ENCODE data around the gene PEX16. TPM values are rescaled to one million over a fixed set of nuclear protein-coding genes. Genes with fewer than 3 reads are reported as not detected.

Gene PEX16
- total RNA-seq, 1 donor: 24.6 TPM

DNA sequence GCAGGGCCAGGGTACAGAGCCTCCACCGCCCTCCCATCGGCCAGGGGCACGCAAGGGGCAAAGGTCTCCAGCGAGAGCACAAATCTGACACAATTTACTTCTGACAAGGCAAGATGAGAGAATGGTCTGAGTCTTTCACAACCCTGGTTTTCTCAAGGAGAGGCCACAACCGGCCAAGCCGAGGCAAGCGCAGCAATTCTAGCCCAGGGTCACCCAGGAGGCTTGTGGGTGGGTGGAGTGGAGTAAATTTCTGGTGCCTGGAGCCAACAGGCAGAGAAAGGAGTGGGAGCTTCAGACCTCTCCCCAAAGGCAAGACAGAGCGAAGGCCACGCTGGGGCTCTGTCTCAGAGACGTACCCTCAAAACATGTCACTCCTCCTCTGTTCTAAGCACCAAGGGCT, 14.1 kb upstream of the PEX16 start:
- DNase-seq (ENCODE audit: low read depth): no peak
- TF ChIP-seq CTCF (IDR thresholded peaks at IDR 0.05; ENCODE audit: insufficient read depth, low read depth, low read length): no peak
- H3K4me3 ChIP-seq (ENCODE audit: low read depth, low read length): no peak overlapping the region

DNA sequence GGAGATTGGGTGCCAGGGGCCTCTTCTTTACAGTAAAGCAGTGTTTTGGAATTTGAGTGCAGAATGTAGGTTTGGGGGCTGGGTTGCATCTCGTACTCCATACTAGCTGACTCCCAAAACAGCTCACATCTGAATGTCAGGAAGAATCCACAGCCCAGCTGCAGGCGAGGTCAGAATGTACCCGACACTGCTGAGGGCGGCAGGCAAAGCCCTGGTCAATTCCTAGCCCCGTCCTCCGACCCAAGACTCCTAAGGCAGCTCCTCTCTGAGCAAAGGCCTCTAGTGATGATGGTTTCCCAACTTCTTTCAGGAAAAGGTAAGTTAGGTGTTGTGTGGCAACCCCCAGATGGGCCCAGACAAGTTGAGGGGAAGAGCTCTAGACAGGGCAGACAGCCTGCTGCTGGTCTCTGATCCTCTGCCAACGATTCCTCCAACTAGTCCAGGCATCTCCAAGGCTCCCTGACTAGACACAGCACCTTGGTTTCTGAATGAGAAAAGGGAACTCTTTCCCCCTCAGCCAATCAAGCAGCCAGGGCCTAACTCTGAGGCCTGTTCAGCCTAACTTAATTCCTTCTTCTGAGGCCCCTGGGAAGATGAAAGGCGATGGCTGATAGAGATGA, 13.4 kb upstream of the PEX16 start:
- TF ChIP-seq CTCF (IDR thresholded peaks at IDR 0.05; ENCODE audit: insufficient read depth, low read depth, low read length): no peak
- no peak overlapping the region for H3K4me3 ChIP-seq (ENCODE audit: low read depth, low read length)
- DNase-seq (ENCODE audit: low read depth): no peak

GRCh38 chr11:45930031-45930794, 12.5 kb upstream of the PEX16 start:
- no peak for DNase-seq (ENCODE audit: low read depth)
- H3K4me3 ChIP-seq (ENCODE audit: low read depth, low read length): no peak overlapping the region
- TF ChIP-seq CTCF (IDR thresholded peaks at IDR 0.05; ENCODE audit: insufficient read depth, low read depth, low read length): no peak

DNA sequence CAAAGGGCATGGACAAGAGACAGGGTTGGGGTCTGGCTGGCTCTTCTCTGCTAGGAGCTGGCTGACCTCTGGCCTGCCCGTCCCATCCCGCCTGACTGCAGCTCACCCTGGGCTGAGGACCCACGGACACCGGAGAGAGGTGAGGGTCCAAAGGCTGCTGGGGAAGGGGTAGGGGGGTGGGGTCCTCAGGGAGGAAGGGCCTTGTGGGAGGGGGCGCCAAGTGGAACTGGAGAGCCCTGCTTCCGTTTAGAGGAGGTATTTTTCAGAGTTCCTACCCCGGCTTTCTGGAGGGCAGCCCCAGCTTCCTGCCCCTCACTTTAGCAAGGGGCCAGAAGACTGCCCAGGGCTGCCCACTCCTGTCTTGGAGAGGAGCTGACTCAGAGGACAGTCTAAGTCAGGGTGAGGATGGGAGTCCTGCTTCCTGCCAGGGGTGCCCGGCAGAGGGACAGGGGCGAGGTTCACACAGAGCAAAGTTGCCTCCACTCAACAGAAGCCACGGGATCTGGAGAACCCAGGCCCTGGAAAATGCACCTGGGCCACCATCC, 11.9 kb upstream of the PEX16 start:
- no peak overlapping the region for H3K4me3 ChIP-seq (ENCODE audit: low read depth, low read length)
- TF ChIP-seq CTCF (IDR thresholded peaks at IDR 0.05; ENCODE audit: insufficient read depth, low read depth, low read length): no peak
- DNase-seq (ENCODE audit: low read depth): no peak

DNA sequence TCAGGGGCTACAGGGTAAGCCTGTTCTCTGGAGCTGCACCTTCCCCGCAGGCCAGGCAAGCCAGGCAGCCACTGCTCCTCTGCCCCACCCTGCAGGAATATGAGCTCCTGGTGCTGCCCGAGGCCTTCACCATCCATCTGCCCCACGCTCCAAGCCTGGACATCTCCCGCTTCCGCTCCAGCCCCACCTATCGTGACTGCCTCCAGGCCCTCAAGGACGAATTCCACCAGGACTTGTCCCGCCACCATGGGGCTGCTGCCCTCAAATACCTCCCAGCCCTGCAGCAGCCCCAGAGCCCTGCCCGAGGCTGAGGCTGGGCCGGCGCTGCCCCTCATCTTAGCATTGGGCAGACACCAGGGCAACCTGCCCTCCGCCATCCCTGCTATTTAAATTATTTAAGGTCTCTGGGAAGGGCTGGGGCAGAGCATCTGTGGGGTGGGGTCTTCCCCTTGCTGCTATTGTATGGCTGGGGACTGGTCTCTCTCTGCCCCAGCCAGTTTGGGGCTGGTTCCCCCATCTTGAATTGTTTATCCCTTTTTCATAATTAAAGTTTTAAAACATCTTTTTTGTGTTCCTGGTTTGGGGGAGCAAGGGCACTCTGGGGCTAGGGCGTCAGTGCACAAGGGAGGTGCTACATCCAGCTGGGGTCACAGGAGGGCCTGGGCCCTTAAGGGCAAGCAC, 11.0 kb upstream of the PEX16 start:
- no peak for DNase-seq (ENCODE audit: low read depth)
- no peak for TF ChIP-seq CTCF (IDR thresholded peaks at IDR 0.05; ENCODE audit: insufficient read depth, low read depth, low read length)
- no peak overlapping the region for H3K4me3 ChIP-seq (ENCODE audit: low read depth, low read length)

GRCh38 chr11:45927684-45928413, 10.2 kb upstream of the PEX16 start:
- TF ChIP-seq CTCF (IDR thresholded peaks at IDR 0.05; ENCODE audit: insufficient read depth, low read depth, low read length): no peak
- no peak overlapping the region for H3K4me3 ChIP-seq (ENCODE audit: low read depth, low read length)
- no peak for DNase-seq (ENCODE audit: low read depth)

Data from fibroblast of villous mesenchyme (primary cell).